GM21786 (cell line): ENCODE results near the gene PTCRA.
A peak's percentile ranks its signal among the peaks of the same experiment; 100 is the strongest.
"Not testable (repeated sequence)": the region's sequence is repeated elsewhere in the genome, so short reads cannot be mapped to it uniquely, and the experiment has no call there.

Experiments
- ATAC-seq: cut with Tn5 transposase; IDR thresholded peaks from one replicate; pipeline ENCODE4 v1.9.1; 2021; ENCODE audit not compliant: unreplicated experiment

The PTCRA gene, protein sequence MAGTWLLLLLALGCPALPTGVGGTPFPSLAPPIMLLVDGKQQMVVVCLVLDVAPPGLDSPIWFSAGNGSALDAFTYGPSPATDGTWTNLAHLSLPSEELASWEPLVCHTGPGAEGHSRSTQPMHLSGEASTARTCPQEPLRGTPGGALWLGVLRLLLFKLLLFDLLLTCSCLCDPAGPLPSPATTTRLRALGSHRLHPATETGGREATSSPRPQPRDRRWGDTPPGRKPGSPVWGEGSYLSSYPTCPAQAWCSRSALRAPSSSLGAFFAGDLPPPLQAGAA

DNA sequence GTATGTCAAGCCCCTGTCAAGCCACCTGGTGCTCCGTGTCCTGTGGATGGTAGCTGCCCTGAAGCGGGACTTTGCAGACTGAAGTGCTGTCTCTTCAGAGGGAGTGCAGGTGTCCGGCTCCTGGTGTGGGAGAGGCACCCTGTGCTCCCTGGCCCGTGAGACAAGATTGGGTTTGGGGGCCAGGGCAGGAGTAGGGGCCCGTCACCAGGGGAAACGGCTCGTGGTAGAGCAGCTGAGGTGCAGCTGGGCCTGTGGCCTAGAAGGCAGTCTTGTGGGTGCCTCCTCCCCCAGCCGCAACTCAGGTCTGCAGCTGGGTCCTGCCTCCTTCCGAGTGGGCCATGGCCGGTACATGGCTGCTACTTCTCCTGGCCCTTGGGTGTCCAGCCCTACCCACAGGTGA is at the start of gene PTCRA:
Gene PTCRA (plus strand): TSS at position 322 of the 400 bp plus-strand sequence. CDS start 17 bp downstream, at position 339.
- ATAC-seq = no peak

DNA sequence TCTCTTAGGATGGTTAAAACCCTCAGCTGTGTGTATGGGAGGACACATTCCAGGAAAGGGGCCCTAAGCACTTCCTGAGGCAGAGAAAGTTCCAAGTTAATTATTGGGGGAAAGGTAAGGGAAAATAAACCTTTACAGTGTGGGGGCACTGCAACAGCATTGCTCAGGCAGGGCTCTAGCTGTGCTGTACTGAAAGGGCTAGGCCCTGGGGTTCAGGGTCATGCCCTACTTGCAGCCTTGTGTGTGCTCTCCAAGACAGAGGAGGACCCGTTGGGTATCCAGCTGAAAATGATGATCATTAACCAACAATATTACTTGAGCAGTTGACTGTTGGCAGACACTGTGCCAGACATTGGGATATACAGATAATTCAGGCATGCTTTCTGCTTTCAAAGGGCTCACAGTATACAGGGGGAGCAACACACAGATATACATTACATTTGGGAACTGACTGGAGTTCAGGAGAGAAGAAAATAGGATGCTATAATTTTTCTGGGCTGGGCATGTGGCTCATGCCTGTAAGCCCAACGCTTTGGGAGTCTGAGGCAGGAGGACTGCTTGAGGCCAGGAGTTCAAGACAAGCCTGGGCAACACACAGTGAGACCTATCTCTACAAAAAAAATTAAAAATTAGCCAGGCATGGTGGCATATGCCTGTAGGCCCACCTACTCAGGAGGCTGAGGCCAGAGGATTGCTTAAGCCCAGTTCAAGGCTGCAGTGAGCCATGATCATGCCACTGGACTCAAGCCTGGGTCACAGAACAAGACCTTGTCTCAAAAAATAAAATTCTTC is 45.5 kb upstream of the PTCRA start:
- ATAC-seq = no peak

DNA sequence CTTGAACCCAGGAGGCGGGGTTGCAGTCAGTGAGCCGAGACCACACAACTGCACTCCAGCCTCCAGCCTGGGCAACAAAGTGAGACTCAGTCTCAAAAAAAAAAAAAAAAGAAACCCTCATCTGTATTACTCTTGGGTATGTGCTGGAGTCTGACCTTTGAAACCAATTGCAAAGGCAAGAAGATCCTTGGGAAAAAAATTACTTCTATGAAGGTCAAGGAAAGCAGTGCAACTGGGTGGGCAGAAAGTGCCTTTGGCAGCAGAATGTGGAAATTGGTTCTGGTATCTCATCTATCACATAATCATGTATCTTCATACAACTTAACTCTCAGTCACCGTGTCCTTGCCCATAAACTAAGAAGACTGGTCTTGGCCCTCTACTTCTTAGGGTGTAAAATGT is 44.1 kb upstream of the PTCRA start:
- ATAC-seq = no peak

DNA sequence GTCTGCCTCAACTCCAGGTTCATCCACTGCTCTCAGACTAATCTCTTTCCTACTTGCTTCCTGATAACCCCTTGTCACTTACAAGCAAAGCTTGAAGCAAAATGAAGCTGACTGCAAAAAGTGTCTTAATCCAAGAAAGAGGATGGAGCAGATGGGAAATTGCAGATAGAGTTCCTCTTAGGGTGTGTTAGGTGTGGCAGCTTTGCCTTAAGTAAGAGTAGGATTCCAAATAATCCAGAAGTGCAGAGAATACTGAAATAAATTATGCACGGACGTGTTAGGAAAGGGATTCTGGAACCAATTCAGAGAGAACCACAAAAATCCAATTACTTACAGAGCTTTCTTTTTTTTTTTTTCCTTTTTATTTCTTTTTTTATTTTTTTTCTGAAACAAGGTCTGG is 42.5 kb upstream of the PTCRA start:
- ATAC-seq = no peak

DNA sequence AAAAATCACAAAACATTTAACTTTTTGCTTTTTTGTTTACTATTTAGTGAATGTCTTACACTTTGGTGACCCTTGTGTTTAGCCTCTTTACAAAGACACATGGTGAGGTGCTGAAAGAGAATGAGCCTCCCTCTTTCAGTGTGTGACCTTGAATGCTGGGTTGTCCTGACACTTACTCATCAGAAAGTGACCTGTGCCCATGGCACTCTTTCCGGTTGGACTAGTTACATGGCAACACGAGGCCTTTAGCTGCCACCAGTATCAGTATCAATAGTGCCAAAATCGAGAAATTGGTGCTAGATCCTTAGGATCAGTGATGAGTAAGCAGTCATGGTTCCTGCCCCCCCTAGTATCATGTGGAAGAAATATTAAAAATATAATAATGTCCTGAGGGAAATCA is 38.2 kb upstream of the PTCRA start:
- no peak for ATAC-seq

DNA sequence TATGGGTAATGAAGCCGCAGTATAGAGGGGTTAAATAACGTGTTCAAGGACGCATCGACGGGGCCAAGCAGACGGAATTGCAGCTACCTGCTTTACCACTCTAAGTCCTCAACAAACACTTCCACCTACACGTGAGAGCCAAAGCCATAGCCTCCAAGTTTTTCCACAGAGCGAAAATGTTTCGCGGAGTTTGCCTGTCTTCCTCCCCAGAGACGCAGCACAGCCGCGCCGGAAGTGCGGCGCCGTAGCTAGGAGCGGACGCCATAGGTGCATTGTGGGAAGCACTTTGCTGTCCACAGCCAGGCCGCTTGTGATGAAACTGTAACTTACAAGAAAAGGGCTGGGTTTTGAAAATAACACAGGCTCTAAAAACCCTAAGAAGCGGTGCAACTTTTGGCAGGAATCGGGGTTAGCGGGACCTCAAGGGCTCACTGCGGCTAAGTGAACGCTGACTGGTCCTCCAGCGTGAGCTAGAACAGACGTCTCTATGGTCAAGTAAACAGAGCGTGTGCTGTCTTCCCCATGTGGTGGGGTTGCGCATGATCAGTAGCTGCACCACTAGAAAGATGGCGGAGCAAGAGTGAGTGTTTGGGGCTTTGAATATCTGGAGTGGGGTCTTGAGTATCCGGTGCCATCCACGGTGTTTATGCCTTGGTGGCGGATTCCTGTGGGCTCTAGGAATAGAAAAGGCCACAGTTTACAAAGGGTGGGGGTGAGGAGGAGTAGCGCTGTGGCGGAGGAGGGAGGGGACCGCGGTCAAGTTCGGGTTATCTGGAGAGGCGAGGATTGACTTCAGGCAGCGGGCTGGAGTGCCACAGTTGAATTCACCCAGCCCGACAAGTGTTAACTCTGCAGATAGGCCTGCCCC is 36.2 kb upstream of the PTCRA start, which contains the start of gene RPL7L1:
Gene RPL7L1 (plus strand): TSS at position 245 of the 868 bp plus-strand sequence. CDS start 295 bp downstream, at position 540.
- ATAC-seq = peak; percentile 94

DNA sequence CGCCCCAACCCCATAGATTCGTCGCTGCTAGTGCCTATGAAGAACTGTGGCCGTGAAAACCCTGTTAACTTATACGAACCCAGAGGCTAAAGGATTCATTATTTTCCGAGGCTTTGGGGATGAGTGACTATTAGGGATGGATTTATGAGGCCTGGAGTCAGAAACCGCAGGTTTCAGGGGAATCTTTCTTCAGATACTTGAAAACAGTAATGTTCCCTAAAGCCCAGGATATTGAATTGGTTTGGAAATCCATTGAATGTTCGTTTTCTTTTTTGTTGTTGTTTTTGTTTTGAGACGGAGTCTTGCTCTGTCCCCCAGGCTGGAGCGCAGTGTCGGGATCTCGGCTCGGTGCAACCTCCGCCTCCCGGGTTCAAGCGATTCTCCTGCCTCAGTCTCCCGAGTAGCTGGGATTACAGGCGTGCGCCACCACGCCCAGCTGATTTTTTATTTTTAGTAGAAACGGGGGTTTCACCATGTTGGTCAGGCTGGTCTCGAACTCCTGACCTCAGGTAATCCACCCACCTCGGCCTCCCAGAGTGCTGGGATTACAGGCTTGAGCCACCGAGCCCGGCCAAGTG is 35.5 kb upstream of the PTCRA start:
- ATAC-seq = not testable (repeated sequence)

DNA sequence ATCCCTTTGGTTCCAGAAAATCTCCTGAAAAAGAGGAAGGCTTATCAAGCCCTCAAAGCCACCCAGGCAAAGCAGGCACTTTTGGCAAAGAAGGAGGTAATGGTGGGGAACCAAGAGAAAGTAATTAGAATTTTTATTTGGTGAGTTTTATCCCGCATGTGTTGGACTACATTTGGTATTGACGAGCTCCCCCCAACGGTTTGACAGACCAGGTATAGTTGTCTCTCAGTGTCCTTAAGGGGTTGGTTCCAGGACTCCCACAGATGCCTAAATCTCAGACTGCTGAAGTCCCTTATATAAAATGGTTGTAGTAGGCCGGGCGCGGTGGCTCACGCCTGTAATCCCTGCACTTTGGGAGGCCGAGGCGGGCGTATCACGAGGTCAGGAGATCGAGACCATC is 35.0 kb upstream of the PTCRA start:
- ATAC-seq = not testable (repeated sequence)

DNA sequence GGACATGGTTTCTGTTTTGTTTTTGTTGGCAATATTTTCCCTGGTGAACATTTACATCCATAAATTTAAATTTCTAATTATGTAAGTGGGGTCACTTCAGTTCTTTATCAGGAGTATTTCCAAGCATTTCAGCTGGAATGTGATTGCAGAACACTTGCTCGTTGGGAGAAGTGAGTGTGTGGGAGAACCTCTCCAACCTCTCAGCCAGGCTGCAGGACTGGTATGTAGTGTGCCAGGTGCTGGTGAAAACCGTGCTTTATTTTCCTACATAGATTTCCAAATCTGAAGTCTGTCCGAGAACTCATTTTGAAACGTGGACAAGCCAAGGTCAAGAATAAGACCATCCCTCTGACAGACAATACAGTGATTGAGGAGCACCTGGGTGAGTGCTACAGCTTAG is 30.2 kb upstream of the PTCRA start:
- no peak for ATAC-seq

DNA sequence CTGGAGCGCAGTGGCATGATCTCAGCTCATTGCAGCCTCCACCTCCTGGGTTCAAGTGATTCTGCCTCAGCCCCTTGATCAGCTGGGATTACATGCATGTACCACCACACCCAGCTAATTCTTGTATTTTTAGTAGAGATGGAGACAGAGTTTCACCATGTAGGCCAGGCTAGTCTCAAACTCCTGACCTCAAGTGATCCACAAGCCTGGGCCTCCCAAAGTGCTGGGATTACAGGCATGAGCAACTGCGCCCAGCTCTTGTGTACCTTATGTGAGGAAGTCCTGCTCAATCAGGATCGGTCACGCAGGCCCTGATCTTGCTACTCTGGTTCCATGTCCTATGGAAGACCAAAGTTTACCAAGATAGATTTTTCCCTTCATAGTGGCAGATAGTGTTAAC is 27.7 kb upstream of the PTCRA start:
- not testable (repeated sequence) for ATAC-seq

DNA sequence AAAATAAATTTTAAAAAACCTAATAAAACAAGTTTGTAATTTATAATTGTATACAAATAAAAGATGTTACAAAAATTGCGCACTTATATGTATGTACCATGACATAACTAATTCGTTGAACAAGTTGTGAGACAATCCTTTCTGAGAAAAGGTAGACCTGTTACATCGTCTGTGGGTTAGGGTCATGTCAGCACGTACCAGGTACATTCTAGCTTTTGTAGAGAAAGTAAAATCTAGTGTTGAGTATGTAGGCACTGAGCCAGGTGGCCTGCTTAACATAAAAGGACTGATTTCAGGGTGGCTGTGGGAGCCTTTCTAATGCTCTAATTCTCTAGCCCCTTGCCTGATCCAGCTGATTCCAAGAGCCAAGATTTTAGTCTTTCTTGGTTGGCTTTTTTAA is 26.0 kb upstream of the PTCRA start:
- no peak for ATAC-seq

DNA sequence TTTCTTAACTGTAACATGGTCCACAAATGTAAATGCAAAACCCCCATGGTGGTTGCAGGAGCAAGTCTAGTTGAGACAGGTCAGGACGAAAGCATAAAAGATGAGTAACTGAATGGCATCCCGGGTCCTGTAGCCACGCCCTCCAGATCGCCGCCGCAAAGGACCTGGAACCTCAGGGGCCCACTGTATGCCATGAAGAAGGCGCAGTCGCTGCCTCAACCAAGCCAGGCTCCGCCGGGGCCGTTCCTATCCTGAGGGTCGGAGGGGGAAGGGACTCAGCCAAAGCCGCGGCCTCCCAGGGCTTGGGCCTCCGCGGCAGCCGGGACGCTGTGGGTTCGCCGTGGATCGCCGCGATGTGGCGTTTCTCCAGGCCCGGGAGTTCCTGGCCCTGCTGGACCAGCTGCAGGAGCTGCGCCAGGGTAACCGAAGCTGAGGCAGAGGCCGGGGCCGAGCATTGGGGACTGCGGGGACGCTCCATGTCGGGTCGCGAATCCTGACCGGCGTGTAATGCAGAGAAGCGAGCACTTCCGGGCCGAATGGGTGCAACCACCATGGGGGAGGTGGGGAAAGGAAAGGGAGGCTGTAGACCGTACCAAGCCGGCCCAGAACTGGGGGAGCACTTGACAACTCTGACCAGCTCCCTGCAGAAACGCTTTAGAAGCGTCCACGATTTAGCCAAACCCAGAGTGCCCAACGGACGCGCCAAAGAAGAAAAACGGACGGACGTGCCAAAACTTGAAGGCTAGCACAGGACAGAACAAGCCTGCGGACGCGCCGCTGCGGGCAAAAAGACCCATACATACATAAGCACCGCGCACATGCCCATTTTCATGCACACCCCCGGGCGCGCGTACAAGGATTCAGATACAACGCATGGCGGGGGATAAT is 25.3 kb upstream of the PTCRA start:
- ATAC-seq = peak; percentile 89

DNA sequence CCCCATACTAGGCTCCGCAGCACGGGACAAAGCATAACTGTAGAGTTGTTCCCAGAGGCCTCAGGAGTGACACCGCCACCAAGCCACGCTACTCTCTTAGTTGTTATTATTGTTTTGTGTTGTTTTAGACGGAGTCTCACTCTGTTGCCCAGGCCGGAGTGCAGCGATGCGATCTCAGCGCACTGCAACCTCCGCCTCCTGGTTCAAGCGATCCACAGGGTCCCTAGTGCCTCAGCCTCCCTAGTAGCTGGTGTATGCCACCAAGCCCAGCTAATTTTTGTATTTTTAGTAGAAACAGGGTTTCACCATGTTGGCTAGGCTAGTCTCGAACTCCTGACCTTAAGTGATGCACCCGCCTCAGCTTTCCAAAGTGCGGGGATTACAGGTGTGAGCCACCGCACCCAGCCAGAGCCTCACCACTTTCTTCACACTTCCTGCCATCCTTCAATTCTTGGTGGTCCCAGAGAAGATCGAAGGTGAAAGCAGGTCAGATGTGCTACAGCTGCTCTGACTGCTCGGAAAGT is 24.6 kb upstream of the PTCRA start:
- ATAC-seq = no peak

DNA sequence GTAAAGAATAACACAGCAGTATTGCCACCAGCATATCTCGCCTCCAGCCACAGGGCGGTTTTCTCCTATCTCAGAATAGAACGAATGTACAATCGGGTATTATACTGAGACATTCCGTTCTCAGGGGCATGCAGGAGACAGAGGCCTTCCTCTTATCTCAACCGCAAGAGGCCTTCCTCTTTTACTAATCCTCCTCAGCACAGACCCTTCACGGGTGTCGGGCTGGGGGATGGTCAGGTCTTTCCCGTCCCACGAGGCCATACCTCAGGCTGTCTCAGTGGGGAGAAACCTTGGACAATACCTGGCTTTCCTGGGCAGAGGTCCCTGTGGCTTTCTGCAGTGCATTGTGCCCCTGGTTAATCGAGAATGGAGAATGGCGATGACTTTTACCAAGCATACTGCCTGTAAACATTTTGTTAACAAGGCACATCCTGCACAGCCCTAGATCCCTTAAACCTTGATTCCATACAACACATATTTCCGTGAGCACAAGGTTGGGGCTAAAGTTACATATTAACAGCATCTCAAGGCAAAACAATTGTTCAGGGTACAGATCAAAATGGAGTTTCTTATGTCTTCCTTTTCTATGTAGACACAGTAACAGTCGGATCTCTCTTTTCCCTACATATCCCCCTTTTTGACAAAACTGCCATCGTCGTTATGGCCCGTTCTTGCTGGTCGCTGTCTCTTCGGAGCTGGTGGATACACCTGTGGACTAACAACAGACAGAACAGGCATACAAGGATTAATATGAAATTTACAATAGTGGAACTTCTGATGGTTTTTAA is 21.6 kb upstream of the PTCRA start:
- ATAC-seq = not testable (repeated sequence)

DNA sequence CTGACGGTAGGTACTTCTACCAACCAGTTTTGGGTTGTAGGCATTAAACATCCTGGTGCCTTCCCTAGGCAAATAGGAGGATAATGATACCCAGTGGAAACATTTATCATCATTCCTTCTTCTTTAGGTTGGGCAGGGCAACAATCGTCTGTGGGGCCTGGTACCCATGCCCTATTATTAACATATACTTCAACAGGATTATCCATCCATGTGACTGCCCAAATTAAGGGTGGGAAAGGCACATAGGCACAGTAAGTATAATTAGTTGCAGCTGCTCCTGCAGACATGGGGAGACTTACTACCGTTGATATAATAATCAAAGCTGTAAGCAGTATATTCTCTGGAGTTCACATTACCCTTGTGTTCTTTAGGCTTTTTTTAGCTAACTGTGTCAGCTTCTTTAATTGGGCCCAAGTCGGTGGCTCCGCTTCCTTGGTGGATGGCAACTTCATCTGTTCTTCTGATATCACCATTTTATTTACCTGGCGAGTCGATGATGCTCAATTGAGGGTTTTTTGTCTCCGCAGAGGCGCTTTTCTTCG is 19.6 kb upstream of the PTCRA start:
- no peak for ATAC-seq

DNA sequence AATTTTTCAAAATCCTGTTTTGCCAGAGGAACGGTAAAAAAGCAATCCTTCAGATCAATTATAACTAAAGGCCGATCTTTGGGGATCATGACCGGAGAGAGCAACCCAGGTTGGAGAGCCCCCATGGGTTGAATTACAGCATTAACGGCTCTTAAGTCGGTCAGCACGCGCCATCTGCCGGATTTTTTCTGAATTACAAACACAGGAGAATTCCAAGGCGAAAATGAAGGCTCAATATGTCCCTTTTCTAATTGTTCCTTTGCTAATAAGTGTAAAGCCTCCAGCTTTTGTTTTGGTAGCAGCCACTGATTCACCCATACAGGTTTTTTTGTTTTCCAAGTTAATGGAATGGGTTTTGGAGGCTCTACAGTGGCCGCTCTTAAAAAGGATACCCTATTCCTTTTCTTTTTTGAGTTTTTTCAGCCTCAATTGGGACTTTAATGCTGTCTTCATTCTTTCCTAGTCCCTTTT is 16.9 kb upstream of the PTCRA start:
- no peak for ATAC-seq

DNA sequence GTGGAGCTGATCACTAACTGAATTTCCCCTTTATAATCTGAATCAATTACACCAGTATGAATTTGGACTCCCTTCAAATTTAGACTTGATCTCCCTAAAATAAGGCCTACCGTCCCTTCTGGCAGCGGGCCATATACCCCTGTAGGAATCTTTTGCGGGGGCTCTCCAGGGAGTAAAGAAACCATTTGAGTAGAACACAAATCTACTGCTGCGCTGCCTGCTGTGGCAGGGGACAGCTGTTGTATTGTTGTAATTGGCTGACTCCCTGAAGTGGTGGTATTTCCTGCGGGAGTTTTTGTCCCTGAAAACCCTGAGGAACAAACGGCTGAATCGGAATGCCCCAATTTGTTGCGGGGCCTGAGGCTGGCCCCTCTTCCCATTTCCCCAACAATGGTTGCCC is 16.0 kb upstream of the PTCRA start:
- ATAC-seq = no peak

DNA sequence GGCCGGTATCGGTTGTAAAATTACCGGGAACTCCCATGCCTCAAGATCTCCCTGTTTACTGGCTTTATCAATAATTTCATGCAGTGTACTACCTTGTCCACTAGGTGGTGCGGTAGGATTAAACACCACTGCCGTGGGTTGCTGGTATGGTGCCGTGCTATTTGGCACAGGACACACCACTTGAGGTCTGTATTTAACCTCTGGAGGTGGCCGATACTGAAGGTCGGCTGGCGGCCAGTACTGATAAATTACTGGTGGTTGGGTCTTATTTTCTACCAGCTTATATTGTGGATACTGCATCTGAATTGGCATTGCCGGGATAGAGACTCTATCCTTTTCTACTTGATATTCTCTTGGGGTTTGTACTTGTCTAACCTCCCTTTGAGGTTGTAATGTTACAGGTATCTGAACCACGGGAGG is 14.3 kb upstream of the PTCRA start:
- no peak for ATAC-seq
